ENCODE results near the gene THRA.

The THRA gene, protein sequence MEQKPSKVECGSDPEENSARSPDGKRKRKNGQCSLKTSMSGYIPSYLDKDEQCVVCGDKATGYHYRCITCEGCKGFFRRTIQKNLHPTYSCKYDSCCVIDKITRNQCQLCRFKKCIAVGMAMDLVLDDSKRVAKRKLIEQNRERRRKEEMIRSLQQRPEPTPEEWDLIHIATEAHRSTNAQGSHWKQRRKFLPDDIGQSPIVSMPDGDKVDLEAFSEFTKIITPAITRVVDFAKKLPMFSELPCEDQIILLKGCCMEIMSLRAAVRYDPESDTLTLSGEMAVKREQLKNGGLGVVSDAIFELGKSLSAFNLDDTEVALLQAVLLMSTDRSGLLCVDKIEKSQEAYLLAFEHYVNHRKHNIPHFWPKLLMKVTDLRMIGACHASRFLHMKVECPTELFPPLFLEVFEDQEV
- 47.9 to 54.4 reads per million in 2 donors for total RNA-seq

DNA sequence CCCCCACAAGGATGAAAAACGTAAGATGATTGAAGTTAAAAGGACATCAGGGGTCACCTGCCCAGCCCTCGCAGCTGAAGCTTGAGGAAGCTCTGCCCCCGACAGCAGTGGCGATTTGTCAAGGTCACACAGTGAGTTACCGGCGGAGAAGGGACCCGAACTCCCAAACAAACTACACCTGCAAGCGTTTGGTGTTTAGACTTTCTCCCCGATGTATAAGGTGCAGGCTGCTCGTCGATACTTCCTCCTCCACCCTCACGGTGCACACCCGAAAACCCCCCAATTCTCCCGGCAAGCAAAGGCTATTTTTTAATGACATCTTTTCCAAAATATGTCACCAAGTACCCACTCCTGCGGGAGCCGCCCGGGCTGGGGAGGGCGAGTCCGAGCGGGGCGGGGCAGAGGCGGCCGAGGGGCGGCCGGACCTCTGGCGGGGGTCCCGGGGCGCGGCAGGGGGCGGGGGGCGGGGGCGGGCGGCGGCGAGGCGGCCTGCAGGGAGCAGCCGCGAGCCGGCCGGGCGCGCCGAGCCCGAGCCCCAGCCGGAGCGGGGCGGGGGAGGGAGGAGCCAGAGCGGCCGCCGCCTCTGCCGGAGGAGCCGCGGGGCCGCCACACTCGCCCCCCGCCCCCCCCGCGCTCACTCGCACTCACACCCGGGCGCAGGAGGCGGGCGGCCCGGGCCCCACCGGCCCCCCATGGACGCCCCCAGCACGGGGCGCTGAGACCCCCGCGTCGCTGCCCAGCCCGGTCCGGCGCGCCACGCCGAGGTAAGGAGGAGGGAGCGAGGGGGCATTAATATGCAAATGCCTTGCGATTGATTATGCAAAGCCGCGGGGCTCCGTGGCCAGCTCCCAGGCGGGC is at the start of gene THRA:
TSS of gene THRA (plus strand) at position 637 of the 858 bp plus-strand sequence. CDS start 11,524 bp downstream, outside the sequence.
- peak; percentile 61 for DNase-seq

DNA sequence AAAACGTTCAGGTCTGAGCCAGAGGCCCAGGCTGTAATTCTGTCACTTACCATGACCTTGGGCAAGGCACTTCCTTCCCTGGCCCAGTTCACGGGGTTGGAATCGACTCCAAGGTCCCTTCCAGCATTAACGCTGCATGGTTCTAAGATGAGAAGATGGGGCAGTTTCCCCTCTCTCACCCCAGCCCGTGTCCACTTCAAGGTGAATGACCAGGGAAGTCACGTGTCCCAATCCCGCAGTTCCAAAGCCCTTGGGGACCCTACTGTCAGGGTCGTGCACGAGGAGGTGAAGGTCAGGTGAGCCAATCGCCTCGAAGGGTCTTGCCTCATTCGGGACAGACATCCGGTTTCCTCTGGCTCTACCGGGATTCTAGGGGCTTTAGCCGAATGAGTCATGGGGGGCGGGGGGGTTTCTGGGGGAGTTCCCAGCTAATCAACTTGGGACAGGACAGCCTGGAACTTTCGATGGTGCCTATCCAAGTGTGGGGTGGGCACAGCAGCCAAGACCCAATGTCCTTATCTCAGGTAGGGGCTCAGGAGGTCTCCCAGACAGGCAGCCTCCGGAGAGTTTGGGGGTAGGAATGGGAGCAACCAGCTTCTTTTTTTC is 48.3 kb upstream of the THRA start:
- no peak for DNase-seq

DNA sequence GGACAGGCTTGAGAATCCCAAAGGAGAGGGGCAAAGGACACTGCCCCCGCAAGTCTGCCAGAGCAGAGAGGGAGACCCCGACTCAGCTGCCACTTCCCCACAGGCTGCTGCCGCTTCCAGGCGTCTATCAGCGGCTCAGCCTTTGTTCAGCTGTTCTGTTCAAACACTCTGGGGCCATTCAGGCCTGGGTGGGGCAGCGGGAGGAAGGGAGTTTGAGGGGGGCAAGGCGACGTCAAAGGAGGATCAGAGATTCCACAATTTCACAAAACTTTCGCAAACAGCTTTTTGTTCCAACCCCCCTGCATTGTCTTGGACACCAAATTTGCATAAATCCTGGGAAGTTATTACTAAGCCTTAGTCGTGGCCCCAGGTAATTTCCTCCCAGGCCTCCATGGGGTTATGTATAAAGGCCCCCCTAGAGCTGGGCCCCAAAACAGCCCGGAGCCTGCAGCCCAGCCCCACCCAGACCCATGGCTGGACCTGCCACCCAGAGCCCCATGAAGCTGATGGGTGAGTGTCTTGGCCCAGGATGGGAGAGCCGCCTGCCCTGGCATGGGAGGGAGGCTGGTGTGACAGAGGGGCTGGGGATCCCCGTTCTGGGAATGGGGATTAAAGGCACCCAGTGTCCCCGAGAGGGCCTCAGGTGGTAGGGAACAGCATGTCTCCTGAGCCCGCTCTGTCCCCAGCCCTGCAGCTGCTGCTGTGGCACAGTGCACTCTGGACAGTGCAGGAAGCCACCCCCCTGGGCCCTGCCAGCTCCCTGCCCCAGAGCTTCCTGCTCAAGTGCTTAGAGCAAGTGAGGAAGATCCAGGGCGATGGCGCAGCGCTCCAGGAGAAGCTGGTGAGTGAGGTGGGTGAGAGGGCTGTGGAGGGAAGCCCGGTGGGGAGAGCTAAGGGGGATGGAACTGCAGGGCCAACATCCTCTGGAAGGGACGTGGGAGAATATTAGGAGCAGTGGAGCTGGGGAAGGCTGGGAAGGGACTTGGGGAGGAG is 47.5 kb upstream of the THRA start, which contains the start of gene CSF3:
TSS of gene CSF3 (plus strand) at position 436 of the 993 bp plus-strand sequence. CDS start at position 471, 35 bp downstream.
- no peak for DNase-seq

DNA sequence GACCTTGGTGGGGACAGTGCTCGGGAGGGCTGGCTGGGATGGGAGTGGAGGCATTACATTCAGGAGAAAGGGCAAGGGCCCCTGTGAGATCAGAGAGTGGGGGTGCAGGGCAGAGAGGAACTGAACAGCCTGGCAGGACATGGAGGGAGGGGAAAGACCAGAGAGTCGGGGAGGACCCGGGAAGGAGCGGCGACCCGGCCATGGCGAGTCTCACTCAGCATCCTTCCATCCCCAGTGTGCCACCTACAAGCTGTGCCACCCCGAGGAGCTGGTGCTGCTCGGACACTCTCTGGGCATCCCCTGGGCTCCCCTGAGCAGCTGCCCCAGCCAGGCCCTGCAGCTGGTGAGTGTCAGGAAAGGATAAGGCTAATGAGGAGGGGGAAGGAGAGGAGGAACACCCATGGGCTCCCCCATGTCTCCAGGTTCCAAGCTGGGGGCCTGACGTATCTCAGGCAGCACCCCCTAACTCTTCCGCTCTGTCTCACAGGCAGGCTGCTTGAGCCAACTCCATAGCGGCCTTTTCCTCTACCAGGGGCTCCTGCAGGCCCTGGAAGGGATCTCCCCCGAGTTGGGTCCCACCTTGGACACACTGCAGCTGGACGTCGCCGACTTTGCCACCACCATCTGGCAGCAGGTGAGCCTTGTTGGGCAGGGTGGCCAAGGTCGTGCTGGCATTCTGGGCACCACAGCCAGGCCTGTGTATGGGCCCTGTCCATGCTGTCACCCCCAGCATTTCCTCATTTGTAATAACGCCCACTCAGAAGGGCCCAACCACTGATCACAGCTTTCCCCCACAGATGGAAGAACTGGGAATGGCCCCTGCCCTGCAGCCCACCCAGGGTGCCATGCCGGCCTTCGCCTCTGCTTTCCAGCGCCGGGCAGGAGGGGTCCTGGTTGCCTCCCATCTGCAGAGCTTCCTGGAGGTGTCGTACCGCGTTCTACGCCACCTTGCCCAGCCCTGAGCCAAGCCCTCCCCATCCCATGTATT is 46.5 kb upstream of the THRA start:
- DNase-seq = no peak

DNA sequence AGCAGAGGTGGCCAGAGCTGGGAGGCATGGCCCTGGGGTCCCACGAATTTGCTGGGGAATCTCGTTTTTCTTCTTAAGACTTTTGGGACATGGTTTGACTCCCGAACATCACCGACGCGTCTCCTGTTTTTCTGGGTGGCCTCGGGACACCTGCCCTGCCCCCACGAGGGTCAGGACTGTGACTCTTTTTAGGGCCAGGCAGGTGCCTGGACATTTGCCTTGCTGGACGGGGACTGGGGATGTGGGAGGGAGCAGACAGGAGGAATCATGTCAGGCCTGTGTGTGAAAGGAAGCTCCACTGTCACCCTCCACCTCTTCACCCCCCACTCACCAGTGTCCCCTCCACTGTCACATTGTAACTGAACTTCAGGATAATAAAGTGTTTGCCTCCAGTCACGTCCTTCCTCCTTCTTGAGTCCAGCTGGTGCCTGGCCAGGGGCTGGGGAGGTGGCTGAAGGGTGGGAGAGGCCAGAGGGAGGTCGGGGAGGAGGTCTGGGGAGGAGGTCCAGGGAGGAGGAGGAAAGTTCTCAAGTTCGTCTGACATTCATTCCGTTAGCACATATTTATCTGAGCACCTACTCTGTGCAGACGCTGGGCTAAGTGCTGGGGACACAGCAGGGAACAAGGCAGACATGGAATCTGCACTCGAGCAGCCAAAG is 45.2 kb upstream of the THRA start:
- DNase-seq = no peak

DNA sequence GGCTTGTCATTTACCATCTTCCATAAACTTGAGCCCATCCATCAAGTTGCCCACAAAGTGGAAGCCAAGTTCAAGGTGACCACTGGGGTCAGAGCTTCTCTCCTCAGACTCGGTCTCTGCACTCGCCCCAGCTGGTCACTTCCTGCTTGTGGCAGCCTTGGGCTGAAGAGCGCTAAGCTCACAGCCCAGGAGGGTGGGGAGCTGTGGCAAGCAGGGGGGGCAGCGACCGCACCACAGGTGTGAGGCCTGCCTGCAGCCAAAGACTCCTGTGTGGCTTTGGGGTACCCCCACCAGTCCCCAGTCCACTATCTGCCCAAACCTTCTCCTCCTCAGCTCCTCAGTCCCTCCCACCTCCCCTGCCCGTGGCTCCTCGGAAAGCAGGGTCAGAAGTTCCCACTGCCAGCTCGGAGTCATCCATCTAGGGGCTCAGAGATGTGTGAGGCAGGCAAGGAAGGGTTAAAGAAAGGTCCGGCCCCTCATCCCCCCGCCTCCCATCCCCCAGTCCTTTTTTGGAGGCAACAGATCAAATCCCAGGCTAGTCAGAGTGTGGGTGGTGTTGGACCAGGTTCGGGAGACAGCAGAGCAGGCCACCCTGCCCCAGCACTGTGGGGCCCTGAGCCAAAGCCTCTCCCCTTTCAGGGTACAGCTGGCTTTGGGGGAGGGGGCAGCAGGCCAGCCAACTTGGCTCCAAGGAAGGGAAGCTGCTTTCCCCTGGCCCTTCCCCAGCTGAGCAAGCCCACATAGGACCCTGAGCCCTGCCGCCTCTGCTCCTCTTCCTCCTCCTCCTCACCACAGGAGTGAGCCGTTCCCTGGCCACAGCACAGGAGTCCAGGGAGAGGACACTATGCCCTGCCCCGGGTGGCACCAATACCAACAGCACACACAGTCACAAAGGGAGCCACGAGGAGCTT is 44.3 kb upstream of the THRA start:
- DNase-seq = no peak

DNA sequence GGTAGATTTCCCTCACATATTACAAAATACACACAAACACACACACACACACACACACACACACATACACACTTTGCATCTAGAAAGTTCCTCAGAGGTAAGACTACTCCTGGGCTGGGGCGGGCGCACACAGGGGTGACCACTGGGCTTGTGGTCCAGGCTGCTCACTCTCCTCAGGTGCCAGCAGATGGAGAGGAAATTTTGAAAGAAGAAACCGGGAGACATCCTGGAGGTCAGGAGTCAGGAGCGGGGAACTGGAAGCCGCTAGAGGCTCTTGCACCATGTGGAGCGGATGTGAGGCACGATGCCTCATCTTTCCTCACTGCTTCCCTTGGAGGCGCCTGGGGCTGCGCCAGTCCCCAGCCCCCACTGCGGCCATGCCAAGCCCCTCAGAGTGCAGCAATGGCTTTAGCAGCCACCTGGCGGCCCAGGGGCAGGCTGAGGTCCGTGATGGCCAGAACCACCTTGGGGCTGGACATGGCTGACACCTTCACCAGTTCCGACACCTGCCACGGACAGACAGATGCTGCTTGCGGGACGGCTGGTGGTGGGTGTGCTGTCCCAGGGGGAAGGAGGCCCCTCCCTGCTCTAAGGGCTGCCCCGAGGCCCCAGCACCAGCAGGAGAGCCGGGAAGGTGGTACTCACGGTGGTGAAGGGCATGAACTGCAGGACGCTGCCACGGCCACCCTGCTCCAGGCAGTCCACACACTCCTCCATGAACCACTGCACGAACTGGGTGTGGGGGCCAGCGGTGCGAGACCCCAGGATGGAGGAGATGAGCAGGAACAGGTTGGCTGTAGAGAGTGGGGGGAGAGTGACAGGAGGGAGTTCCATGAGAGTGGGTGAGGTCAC is 43.4 kb upstream of the THRA start:
- no peak for DNase-seq

DNA sequence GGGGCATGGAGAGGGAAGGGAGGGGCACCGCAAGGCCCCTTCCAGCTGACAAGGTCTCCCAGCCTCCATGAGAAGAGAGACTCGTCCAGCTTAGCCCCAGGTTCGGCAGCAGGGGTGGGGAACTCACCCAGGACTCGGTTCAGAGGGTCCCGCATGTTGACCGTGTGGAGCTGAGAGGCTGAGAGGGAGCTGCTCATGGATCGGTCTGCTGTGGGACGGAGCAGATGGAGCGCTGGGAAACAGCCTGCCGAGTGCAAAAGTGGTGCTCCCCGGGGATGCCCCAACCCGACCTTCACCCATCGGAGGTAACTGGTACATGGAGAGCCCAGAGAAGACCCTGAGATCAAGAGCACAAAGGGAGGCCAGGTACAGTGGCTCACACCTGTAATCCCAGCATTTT is 42.6 kb upstream of the THRA start:
- no peak for DNase-seq

DNA sequence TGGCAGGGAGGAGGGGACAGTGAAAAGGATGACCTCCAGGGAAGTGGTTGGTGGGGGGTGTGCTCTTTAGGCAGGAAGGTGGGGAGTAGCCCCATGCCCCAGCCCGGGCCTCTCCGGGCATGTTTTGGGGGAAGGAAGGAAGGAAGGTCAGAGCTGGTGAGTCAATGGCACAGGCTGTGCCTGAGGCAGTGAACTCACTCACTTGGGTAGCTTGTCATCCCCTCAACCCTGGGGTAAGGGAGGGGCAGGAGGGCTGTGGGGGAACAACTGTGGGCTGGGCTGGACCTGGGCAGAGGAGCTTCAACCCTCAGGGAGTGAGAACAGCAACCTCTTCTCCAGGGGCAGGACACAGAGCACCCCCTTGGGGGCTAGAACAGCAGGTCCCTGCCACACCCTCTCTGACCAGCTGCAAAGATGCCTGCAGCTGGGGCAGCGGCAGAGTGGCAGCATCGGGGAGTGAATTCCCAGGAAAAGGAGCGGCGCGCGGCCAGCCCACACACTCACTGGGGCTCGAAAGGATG is 41.3 kb upstream of the THRA start:
- no peak for DNase-seq

DNA sequence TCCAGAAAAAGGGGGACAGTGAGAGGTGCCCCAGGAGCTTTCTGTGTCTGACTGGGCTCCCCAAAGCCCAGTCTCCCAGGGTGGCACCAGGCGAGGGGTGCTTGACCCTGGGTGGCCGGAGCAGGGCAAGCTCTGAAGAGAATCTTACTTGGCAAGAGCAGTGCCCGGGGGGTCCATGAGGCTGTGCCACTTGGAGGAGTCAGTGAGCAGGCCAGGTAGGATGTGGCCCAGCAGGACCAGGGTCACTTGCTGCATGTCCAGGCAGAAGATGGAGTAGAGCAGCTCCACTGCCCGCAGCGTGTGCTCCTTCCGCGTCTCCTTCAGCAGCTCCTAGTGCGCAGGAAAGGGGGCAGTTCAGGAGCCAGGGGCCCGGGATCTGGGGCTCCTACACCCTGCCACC is 40.3 kb upstream of the THRA start:
- no peak for DNase-seq

DNA sequence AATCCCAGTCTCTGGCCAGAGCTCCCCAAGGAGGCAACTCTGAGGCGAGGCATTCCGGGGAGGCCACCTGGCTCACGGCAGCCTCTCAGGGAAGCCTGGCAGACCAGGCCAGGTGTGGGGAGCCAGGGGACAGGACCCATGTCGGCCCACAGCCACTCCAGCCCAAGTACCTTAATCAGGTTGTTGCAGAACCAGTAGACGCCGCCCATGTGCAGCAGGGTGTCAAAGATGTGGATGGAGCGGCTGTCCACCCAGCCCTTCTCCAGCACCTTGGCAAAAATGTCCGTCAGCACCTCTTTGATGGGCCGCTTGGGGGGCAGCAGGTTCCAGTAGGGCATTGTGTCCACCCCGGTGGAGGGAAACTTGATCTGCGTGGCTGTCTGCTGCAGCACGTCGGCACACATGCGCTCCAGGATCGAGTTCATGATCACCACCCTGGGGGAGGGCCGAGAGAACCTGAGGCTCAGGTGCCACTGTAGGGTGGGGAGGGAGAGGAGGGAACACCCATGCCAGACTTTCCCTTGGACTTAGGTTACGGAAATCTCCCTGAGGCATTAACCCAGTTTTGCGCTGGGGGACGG is 39.7 kb upstream of the THRA start:
- no peak for DNase-seq

DNA sequence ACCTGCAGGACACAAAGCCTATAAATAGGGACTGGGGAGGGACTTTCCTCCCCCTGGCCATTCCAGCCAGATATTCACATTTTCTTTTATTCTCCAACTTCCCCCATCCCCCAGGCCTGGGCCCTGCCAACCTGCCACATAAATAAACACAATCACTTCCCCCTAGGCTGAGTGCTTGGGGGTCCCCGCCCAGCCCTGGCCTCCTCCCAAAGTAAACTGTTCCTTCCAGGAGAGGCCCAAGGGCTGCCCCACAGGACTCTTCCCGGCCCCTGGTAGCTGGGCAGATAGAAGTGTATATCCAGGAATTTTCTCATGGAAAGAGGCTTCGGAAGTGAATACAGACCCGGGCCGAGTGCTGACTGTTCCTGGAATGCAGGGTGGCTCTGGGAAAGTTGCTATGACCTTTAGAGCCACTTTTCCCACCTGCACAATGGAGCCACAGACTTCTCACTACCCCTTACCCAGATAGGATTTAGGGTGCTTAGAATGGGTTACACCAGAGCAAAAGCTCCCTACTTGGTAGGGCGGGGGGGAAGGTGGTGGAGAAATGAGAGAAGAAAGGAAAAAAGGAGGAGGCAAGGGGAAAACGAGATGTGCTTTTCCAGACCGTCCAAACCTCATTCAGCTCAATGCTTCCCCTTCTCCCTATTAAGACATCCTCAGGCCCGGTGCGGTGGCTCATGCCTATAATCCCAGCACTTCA is 39.0 kb upstream of the THRA start:
- no peak for DNase-seq

DNA sequence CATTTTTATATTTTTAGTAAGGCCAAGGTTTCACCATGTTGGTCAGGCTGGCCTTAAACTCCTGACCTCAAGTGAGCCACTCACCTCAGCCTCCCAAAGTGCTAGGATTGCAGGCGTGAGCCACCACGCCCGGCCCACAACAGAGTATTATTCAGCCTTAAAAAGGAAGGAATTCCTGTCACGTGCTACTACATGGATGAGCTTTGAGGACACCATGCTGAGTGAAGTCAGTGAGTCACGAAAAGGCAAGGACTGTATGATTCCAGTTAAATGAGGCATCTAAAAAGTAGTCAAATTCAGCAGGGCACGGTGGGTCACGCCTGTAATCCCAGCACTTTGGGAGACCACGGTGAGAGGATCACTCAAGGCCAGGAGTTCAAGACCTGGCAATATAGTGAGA is 37.9 kb upstream of the THRA start:
- no peak for DNase-seq

DNA sequence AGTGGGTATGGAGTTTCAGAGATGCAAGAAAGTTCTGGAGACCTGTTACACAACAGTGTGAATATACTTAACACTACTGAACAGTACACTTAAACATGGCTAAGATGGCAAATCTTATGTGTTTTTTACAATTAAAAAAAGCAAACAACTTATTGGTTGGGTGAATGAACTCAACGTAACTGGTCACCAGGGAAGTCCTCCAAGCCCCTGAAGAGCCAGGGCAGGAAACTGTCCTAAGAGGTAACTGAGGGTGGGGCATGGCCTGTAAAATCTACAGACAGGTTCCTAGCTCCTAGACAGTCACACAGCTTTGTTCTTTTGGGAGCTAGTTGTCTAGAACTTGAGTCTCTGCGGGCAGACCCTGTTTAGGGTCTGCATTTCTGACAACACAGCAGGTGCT is 37.2 kb upstream of the THRA start:
- no peak for DNase-seq

DNA sequence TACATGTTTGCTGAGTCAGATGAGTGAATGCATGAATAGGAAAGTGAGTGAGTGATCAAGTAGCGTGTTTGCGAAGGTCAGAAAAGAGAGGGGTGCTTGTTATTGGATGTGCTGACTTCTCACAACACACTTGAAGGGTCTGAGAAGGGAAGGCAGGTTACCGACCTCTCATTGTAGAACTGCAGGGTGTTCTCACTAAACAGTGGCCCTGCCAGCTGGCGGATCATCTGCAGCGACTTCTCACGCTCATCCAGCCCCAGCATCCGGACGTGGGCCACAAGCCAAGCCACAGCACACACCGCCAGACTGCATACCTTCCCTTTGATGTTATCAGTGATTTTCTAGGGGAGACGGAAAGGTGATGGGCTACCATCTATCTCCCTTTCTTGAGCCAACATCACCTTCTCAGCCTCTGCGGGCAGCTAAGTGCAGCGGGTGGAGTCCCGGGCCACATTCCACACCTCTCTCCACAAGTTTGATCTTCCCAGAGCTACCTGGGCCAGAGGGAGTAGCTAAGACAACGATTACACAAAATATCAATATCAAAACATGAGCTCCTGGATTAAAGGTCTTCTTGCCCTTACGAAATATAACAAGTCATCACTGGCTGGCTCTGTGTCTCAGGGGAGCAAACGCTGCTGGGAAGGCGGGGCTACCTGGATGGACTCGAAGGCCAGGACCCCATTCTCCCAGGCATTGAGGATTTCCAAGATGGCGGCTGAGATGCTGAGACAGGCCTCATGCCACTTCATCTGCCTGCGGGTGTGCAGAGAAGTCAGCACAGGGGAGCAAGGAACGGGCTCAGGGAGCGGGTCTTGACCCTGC is 36.6 kb upstream of the THRA start:
- no peak for DNase-seq

Measured in activated gamma-delta T cell (primary cell).